ENCODE results near the gene MBD6.

Gene MBD6

GRCh38 chr12:57522011-57522886 lies at the start of gene MBD6:
MBD6 (plus strand) TSS chr12:57522824; CDS start chr12:57524304, 1,480 bp downstream.
- peak; percentile 97 for DNase-seq

DNA sequence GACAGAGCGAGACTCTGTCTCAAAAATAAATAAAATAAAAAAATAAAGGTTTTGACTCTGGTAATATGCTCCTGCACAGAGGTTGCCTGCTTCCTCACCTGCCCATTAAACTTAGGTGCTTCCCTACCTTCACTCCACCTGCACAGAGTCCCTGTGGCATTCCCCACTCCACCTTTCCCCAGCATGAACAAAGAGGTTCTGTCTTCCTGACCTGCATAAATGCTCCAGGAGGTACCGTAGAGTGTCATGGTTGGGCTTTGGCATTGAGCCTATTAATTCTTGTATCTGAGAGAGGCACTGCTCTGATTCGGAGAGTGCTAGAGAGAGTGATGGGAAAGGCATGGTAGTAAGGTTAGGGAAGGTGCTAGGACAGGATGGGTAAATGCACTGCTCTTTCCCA lies 49.2 kb upstream of the MBD6 start:
- DNase-seq, result no peak

DNA sequence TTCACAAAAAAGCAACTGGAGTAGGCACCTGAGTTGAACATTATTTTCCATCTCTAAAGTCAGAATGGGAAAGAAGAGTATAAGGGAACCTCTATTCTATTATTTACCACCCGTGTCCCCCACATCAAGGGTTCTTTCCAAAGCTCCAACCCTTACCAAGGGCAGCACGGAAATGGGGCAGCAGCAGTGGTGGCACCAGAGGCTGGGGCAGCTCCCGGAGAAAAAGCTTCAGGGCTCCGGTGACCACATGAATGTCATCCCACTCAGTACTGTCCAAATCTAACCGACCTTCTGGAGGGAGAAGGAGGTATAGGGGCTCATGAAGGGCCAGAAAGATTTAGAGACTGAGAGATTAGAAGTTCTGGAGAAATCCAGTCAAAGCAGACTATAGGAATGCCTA lies 48.7 kb upstream of the MBD6 start:
- no peak for DNase-seq

GRCh38 chr12:57474430-57474829 lies 48.2 kb upstream of the MBD6 start:
- no peak for DNase-seq

GRCh38 chr12:57474862-57475261 lies 47.8 kb upstream of the MBD6 start:
- DNase-seq, result peak; percentile 34

- DNase-seq, result peak; percentile 75
Measured at GRCh38 chr12:57475271-57476161, 47.1 kb upstream of the MBD6 start.

DNA sequence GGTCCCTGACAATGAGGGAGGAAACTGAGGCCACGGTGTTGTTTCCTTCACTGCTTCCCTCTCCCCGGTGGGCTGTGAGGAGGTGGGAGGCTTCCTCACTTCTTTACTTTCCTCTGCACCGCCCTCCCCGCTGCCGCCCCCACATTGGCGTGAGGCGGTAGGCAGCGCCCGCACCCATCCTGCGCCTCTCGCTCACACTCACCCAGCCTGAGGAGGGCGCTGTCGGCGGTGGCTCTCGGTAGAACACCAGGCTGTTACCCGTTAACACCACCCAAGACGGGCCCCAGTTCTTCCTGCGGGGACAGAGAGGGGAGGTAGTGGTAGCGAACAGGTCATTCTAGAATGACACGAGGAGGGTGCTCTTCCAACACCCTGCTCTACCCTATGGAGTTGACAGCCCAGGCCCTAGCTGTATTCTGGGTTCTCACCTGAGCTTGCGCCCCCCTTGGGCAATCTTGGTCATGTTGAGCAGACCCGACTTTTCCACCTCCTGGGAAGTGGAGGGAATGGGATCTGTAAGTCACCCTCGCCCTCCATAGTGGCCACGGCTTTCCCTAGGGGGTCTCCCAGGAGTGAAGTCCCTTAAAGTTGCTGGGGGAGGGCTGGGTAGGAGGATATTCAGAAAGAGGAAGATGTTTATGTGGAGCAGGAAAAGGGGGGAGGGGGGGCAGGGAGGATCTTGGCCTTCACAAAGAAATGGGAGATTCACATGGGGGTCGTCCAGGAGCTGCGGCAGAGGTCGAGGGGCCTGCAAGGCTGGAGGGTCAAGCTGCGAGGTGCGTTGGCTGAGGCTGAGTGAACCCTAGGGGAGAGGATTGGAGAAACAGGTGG lies 46.2 kb upstream of the MBD6 start:
- peak; percentile 75 for DNase-seq

- no peak for DNase-seq
Measured at GRCh38 chr12:57476993-57477709, 45.5 kb upstream of the MBD6 start.

DNA sequence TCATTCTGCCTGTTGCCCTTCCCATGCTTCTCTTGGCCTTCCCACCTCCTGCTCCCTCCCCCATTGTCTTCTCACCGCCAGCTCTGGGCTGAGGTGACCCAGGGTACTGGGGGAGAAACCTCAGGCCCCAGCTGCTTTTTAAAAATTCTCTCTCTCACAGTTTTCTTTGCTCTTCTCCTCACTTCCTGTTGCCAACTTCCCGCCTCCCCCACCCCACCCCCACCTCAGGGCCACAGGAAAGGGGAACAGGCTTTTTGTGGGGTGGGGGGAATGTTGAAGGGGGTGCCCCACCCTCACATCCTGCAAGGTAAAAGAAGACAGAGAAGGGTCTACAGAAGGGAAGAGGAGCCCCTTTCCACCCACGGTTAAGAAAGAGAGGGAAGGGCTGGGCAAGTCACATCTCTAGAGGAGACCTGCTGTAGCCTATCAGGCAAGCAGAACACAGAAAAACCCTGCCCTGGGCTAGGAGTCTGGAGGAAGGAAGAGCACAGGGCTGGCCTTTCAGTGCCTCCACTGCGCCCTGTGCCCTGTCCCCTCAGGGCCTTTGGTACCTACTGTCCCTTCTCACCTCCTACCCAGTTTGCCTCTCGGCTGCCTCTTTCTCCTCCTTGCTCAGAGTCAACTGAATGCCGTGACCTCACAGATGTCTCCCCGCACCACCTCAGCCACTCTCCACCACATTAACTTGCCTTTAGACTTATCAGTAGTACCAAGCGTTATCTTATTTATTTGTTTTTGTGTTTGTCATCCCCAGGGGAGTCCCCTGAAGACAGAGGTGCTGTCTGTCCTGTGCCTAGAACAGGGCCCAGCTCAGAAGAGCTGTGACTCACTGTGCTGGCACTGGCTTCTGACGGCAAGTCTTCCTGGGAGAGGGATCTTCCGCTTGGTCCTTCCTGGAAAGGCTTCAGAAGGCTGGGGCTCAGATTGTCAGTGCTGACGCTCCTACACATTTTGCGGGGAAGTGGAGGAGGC lies 44.6 kb upstream of the MBD6 start:
- DNase-seq, result no peak

DNA sequence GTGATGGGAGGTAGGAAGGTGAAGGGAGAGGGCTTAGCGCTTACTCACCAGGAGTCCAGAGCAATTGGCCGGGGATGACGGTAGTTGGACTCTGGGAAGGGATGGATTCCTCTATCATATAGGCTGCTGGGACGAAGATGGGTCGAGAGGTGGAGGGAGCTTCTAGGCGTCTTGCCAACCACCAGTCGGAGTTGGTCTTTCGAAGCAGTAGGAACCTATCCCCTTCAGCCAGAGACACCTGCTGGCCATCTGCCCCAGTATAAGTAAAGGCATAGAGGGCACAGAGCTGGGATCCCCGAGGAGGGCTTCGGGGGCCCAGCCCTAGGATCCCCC lies 43.6 kb upstream of the MBD6 start:
- no peak for DNase-seq

DNA sequence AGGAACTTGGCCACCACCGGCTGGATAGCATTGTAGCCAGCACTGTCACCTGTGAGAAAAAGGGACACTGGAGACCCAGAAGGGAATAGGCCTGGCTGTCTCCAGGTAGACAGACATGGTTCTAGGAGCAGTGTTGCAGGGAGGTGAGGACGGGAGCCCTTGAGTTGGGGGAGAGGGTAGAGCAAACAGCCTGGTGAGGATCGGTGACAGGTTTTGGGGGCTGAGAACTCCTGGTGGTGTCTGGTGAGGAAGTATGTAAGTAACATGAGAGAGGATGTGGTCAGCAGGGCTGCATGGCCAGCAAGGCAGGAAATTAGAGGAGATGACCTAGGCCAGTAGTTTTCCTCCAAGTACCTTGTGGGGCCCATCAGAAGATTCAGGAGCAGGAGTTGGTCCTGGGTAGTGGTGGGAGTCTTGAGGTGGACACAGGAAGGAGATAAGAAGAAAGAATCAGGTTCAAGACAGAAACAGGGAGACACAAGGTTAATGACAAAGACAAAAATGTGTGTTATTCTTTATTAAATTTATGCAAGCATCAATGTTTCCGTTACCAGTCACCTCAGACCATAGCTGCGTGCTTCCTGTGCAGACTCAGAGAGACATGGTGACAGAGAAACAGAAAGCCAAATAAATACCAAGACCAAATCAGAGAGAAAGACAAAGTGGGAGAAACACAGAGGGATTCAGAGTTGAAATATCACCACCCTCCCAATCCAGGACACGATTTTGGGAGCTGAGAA lies 43.1 kb upstream of the MBD6 start, which contains the start of gene ARHGAP9:
TSS of gene ARHGAP9 (minus strand) at position 491 of the 740 bp plus-strand sequence. CDS start at position 31, 460 bp downstream.
- no peak for DNase-seq

DNA sequence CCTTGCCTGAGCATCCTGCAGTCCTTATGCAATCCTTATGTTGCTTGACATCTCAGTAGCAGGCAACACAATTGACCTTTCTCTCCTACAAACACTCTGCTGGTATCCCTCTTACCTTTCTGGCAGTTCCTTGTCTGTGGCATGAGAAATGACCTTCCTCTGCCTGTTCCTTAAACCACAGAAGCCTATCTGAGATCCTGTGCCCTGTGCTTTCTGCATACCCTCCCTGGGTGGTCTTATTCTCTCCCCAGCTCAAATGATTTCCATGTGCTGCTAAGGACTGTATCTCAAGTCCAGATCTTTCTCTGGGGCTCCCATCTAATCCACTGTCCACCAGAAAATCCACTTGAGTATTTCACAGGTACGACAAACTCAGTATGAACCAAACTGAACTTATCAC lies 41.0 kb upstream of the MBD6 start:
- no peak for DNase-seq

GRCh38 chr12:57483466-57483865 lies 39.2 kb upstream of the MBD6 start:
- no peak for DNase-seq

- DNase-seq, result no peak
Measured at GRCh38 chr12:57485695-57486094, 36.9 kb upstream of the MBD6 start.

DNA sequence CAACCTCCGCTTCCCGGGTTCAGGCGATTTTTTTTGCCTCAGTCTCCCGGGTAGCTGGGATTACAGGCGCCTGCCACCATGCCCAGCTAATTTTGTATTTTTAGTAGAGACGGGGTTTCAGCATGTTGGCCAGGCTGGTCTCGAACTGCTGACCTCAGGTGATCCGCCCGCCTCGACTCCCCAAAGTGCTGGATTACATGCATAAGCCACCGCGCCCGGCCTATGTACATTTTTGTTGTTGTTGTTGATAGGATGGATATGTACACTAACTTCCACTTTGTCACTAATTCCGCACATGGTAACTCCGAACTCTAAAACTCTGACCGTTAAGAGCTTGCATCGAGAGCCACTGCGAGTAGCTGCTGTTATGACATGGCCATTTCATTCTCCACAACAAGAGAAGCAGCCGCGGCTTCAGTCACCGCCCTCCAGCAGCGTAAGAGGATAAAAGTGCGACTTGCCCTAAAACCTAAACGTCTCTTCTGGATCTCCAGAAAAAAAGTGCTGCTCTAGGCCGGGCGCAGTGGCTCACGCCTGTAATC lies 35.5 kb upstream of the MBD6 start:
- peak; percentile 75 for DNase-seq

DNA sequence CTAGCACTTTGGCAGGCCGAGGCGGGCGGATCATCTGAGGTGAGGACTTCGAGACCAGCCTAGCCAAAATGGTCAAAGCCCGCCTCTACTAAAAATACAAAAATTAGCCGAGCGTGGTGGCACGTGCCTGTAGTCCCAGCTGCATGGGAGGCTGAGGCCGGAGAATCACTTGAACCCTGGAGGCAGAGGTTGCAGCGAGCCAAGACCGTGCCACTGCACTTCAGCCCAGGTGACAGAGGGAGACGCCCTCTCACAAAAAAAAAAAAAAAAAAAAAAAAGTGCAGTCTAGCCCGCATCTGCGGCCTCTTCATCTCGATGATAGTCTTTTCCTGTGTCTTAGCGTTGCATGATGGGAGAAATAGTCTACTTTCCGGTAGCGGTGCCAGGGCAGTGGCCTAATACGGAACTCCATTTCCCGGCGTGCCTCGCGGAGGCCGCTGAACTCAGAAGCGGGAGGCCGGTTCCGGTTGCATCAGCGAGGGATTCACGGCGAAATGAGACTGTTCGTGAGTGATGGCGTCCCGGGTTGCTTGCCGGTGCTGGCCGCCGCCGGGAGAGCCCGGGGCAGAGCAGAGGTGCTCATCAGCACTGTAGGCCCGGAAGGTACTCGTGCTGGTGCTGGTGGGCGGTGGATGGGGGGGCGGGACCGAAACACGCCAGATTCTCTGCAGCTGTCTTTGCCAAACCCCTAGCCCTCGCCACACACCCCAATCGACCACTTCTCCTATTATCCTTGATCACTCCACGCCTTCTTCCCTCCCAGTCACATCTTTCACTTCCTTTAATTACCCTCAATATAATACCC lies 34.8 kb upstream of the MBD6 start, which contains the start of gene MARS1:
TSS of gene MARS1 (plus strand) at position 472 of the 805 bp plus-strand sequence. CDS start at position 495, 23 bp downstream.
- peak; percentile 100 for DNase-seq

DNA sequence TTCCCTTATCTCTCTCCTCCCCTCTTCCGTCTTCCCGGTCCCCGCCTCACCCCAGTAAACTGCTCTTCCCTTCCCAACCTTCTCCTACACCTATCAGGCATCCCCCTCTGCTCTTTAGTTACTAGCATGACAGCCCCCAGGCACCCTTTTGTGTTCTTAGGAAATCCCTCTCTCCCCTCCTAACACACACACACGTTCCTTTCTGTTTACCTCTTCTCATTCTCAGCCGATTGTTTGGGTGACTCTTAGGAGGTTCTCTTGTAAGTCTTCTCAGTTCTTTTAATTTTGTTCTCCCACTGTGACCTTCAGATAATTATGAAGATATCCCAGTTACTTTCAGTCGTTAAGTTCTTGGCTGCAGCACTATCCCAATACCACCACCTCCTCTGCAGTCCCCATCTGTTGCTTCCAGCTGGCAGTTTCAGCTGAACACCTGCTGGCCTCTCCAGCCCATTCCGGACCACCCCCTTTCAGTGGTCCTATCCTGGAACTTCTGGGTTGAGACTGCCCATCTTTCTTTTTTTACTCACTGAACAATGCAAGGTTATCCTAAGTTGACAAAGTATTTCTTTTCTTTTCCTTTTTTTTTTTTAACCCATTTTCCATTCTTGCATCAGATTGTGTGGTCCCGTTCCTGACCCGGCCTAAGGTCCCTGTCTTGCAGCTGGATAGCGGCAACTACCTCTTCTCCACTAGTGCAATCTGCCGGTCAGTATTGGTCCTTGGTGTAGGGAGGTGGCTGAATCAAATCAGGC lies 34.0 kb upstream of the MBD6 start:
- DNase-seq, result peak; percentile 57

DNA sequence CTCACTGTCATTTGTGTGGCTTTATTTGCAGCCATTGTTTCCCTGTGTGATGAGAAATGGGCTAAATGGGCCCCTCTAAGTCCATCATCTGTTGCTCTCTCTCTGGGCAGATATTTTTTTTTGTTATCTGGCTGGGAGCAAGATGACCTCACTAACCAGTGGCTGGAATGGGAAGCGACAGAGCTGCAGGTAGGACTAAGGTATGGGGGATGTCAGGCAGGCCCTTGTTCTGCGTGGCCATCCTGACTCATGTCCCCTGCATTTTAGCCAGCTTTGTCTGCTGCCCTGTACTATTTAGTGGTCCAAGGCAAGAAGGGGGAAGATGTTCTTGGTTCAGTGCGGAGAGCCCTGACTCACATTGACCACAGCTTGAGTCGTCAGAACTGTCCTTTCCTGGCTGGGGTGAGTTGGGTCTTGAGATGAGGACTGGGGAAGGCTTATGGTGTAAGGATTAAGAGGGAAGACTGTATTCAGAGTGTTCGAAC lies 33.4 kb upstream of the MBD6 start:
- no peak for DNase-seq

Measured in DMS53 (cell line).